Choroid plexus epithelial cell (primary cell): Measurements from ENCODE around the gene NELFB.

ENCODE experiments used
- DNase-seq: peaks from one replicate; pipeline ENCODE4 v3.0.0-alpha.2; 2010; ENCODE audit warnings: low read depth
- H3K4me3 ChIP-seq: 2 replicates; pipeline ENCODE4 v1.5.1; 2011; ENCODE audit warnings: low read depth, mild to moderate bottlenecking, control low read depth, low read length, moderate library complexity
- TF ChIP-seq, protein P1 (sequence below): conservative IDR thresholded peaks from 2 replicates; pipeline ENCODE4 v1.5.1; 2011; ENCODE audit warnings: low read depth, mild to moderate bottlenecking, control low read depth, inconsistent platforms, low read length, moderate library complexity

NELFB gene

GRCh38 chr9:137220317-137221094 is 34.6 kb upstream of the NELFB start:
- no peak for DNase-seq
- no peak overlapping the region for H3K4me3 ChIP-seq
- TF ChIP-seq, protein P1, sequence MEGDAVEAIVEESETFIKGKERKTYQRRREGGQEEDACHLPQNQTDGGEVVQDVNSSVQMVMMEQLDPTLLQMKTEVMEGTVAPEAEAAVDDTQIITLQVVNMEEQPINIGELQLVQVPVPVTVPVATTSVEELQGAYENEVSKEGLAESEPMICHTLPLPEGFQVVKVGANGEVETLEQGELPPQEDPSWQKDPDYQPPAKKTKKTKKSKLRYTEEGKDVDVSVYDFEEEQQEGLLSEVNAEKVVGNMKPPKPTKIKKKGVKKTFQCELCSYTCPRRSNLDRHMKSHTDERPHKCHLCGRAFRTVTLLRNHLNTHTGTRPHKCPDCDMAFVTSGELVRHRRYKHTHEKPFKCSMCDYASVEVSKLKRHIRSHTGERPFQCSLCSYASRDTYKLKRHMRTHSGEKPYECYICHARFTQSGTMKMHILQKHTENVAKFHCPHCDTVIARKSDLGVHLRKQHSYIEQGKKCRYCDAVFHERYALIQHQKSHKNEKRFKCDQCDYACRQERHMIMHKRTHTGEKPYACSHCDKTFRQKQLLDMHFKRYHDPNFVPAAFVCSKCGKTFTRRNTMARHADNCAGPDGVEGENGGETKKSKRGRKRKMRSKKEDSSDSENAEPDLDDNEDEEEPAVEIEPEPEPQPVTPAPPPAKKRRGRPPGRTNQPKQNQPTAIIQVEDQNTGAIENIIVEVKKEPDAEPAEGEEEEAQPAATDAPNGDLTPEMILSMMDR = no peak

- TF ChIP-seq, protein P1 = no peak
- H3K4me3 ChIP-seq = no peak overlapping the region
- DNase-seq = no peak
Observed at GRCh38 chr9:137221095-137221505, 34.0 kb upstream of the NELFB start.

DNA sequence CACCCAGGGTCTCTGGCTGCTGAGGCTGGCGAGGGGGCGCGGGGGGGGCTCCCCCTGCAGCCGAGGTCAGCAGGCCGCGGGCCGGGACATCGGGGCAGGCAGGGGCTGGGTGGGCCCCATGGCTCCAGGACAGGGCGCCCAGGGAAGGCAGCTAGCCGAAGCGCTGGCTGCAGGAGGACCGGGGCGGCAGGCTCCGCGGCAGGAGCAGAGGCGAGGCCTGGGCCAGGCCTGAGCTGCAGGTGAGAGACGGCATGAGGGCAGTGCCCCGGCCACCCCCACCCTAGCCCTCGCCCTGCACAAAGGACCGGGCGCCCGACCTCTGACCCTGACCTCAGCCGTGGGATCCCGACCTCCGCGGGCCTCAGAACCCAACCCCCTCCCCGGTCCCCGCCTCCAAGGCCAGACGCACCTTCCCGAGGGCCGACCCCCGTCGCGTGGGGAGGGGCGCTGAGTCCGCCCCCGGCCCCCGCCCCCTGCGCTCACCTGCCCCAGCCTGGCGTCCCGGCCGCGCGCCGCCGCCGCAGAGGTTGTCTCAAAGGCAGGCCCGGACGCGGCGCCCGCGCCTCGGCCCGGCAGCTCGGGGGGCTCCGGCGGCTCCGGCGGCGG is 33.5 kb upstream of the NELFB start:
- H3K4me3 ChIP-seq = peak overlapping the region; percentile 5
- TF ChIP-seq, protein P1 = no peak
- DNase-seq = no peak

DNA sequence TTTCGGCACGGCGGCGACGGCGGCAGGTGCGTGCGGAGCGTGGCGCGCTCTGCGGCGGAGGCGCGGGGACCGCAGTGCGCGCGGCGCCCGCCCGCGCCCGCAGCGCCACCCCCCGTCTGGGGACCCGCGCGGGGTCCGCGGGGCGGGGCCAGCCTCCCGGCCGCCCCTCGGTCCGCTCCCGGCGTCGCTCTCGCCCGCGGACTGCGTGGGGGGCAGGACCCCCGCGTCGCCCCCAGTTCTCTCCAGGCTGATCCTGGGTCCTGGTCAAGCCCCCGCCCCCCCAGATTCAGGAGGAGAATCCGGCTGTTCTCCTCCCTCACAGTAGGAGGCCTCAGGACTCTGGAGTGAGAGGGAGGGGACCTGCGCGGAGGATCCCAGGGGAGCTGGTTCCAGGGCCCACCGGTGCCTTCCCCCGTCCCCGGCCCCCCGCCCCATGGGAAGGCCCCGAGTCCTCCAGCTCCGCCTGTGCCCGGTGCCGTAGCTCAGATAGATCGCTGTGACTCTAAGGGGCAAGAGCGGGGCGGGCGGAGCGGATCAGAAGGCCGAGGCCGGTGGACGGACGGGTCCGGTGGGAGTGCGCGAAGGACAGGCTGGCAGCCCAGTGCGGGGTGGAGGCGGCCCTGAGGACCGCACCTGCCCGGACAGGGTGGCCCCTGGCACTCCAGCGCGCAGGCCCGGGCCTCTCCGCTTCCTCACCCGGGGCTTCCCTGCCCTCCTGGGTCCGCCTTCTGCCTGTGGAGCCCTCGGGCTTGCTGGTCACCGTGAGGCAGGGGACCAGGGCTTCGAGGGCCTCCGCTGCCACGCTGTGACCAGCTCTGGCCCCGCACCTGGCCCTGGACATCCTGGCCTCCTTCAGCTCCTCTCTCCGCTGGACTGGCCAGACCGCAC is 32.7 kb upstream of the NELFB start, which contains the start of gene RNF208:
Gene RNF208, minus strand, starts transcription at position 51 of the 888 bp plus-strand sequence. CDS start 1,028 bp downstream, outside the sequence.
- TF ChIP-seq, protein P1 = no peak
- no peak for DNase-seq
- H3K4me3 ChIP-seq = peak within 1 kb of the TSS; percentile 93

DNA sequence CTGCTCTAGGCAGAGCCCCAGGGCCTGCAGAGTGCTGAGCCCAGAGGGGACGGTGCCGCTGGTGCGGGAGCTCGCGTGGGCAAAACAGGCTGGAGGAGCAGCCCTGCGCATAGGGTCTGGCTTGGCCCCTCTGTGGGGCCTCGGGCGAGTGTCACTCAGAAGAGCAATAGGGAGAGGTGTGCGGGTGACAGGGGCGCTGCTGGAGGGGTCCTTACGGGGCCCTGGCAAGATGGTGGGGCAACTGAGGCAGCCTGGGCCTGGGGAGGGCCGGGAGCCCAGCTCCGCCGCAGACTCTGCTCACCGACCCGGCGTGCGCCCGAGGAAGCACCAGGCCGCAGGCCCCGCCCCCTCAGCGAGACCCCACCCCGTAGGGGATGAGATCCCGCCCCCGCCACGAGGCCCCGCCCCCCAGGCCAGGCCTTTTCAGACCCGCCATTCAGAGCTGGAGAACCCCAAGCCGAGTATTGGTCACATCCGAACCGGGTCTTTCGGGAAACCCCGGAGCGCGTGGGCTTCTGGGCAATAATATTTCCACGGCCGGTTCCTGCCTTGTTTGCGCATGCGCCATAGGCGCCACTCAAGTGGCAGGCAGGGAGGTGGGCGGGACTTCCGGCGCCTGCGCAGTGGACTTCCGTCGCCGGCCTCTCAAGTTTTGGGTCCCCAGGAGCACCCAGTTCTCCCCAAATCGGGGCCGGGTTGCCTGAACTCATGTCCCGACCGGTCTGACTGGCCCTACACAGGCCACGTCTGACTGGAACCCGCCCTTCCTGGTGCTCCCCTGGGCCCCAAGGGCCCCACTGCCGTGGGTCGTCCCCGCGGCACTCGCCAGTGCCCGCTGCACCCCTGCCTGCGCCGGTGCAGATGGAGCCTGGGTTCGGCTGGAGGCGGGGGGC is 31.8 kb upstream of the NELFB start:
- TF ChIP-seq, protein P1 = no peak
- peak overlapping the region; percentile 93 for H3K4me3 ChIP-seq
- DNase-seq = peak; percentile 99
